Fibroblast of pulmonary artery (primary cell): ENCODE results near the gene C14orf93.

Experiments used
- DNase-seq: peaks from one replicate; pipeline ENCODE4 v3.0.0-alpha.2; 2010; ENCODE audit warnings: low read depth
- H3K4me3 ChIP-seq: replicated peaks from 2 replicates; pipeline ENCODE4 v1.5.1; 2011; ENCODE audit warnings: low read depth, mild to moderate bottlenecking, control low read depth, low read length, moderate library complexity
- CTCF ChIP-seq: IDR thresholded peaks from 2 replicates; pipeline ENCODE4 v1.5.1; 2011; ENCODE audit warnings: mild to moderate bottlenecking, control low read depth, low read length, inconsistent platforms; ENCODE audit errors: missing control alignments

The C14orf93 gene

GRCh38 chr14:23024612-23025075 is 14.7 kb upstream of the C14orf93 start:
- TF ChIP-seq CTCF = no peak
- H3K4me3 ChIP-seq = no peak overlapping the region
- no peak for DNase-seq

GRCh38 chr14:23023795-23024152 is 13.8 kb upstream of the C14orf93 start:
- no peak overlapping the region for H3K4me3 ChIP-seq
- DNase-seq = no peak
- no peak for TF ChIP-seq CTCF

GRCh38 chr14:23023022-23023794 is 13.3 kb upstream of the C14orf93 start:
- TF ChIP-seq CTCF = no peak
- no peak for DNase-seq
- H3K4me3 ChIP-seq = no peak overlapping the region

GRCh38 chr14:23021889-23022442 is 12.0 kb upstream of the C14orf93 start:
- H3K4me3 ChIP-seq = no peak overlapping the region
- no peak for TF ChIP-seq CTCF
- DNase-seq = no peak

GRCh38 chr14:23021434-23021833 is 11.5 kb upstream of the C14orf93 start:
- H3K4me3 ChIP-seq = no peak overlapping the region
- TF ChIP-seq CTCF = no peak
- no peak for DNase-seq

- DNase-seq = no peak
- H3K4me3 ChIP-seq = no peak overlapping the region
- no peak for TF ChIP-seq CTCF
These were observed 10.5 kb upstream of the C14orf93 start for GRCh38 chr14:23020143-23021128.
